CD14-positive monocyte (primary cell): ENCODE results near the gene DCHS1. TPM values are rescaled to one million over a fixed set of nuclear protein-coding genes. Genes with fewer than 3 reads are reported as not detected.

Experiments
- DNase-seq, 3 donors: peaks; one replicate each; pipeline ENCODE4 v3.0.0-alpha.2; 2011 to 2022
- H2AFZ ChIP-seq: 2 replicates; pipeline ENCODE4 v1.6.0; 2012; ENCODE audit warnings: mild to moderate bottlenecking, low read depth, low read length, inconsistent platforms; ENCODE audit not compliant: insufficient read depth, poor library complexity, severe bottlenecking
- H3K27ac ChIP-seq, 2 donors: 1 replicate in 1 of 2; 2 replicates in 1 of 2; pipeline ENCODE4 v1.5.1; 2012 to 2013; ENCODE audit warnings: low read length in 2 of 2, control low read depth in 1 of 2, inconsistent platforms in 1 of 2, low read depth in 1 of 2, mild to moderate bottlenecking in 1 of 2
- H3K27me3 ChIP-seq, 2 donors: one replicate each; pipeline versions ENCODE4 v1.6.0 to v1.6.1; 2011 to 2013; ENCODE audit warnings: low read length in 2 of 2; ENCODE audit not compliant: control insufficient read depth in 2 of 2, insufficient read depth in 2 of 2
- H3K36me3 ChIP-seq, 2 donors: replicated peaks in 1 of 2; 1 replicate in 1 of 2; 2 replicates in 1 of 2; pipeline versions ENCODE4 v1.5.1 to v1.6.1; 2012 to 2013; ENCODE audit warnings: low read length in 2 of 2, control low read depth in 1 of 2, inconsistent platforms in 1 of 2, mild to moderate bottlenecking in 1 of 2; ENCODE audit not compliant: insufficient read depth in 2 of 2, control insufficient read depth in 1 of 2
- H3K4me1 ChIP-seq, 2 donors: 1 replicate in 1 of 2; 2 replicates in 1 of 2; pipeline versions ENCODE4 v1.5.1 to v1.6.1; 2012 to 2013; ENCODE audit warnings: low read length in 2 of 2, control low read depth in 1 of 2, inconsistent platforms in 1 of 2, mild to moderate bottlenecking in 1 of 2, moderate library complexity in 1 of 2; ENCODE audit not compliant: insufficient read depth in 2 of 2, control insufficient read depth in 1 of 2
- H3K4me2 ChIP-seq: replicated peaks from 2 replicates; pipeline ENCODE3; 2012; ENCODE audit warnings: low read length, moderate library complexity, mild to moderate bottlenecking; ENCODE audit not compliant: poor library complexity, severe bottlenecking; ENCODE audit errors: extremely low read depth
- H3K4me3 ChIP-seq, 3 experiments: fragments of 200-600 bp in 1 of 3; sonication (generic) in 1 of 3; replicated peaks in 1 of 3; 1 replicate in 2 of 3; 2 replicates in 1 of 3; pipeline ENCODE4 v1.5.1; 2011 to 2013; ENCODE audit warnings: low read length in 3 of 3, mild to moderate bottlenecking in 3 of 3, control low read depth in 2 of 3, low read depth in 2 of 3, inconsistent platforms in 1 of 3, moderate library complexity in 1 of 3
- H3K79me2 ChIP-seq: 2 replicates; pipeline ENCODE4 v1.6.0; 2012; ENCODE audit warnings: mild to moderate bottlenecking, control low read depth, inconsistent platforms, low read length, moderate library complexity; ENCODE audit not compliant: insufficient read depth
- H3K9ac ChIP-seq: 2 replicates; pipeline ENCODE4 v1.6.0; 2017; ENCODE audit warnings: low read length, mild to moderate bottlenecking; ENCODE audit not compliant: insufficient read depth, poor library complexity, severe bottlenecking
- H3K9me3 ChIP-seq, 2 donors: replicated peaks in 1 of 2; 1 replicate in 1 of 2; 2 replicates in 1 of 2; pipeline versions ENCODE4 v1.5.1 to v1.6.1; 2012 to 2013; ENCODE audit warnings: low read length in 2 of 2, control low read depth in 1 of 2; ENCODE audit not compliant: control insufficient read depth in 1 of 2, insufficient read depth in 1 of 2
- H4K20me1 ChIP-seq: 2 replicates; pipeline ENCODE4 v1.6.0; 2012; ENCODE audit warnings: mild to moderate bottlenecking, low read length, control low read depth, moderate library complexity; ENCODE audit not compliant: insufficient read depth
- H3K27ac Mint-ChIP-seq, 7 donors: one replicate each; pipeline ENCODE4 v1.8.0; 2020; ENCODE audit warnings: mild to moderate bottlenecking in 7 of 7, mixed read lengths in 7 of 7, moderate library complexity in 6 of 7, inconsistent platforms in 2 of 7
- H3K27me3 Mint-ChIP-seq, 3 donors: one replicate each; pipeline ENCODE4 v1.8.0; 2021 to 2022; ENCODE audit warnings: low read depth in 3 of 3, mild to moderate bottlenecking in 3 of 3, mixed read lengths in 3 of 3, moderate library complexity in 3 of 3, inconsistent platforms in 1 of 3
- H3K36me3 Mint-ChIP-seq, 2 donors: one replicate each; pipeline ENCODE4 v1.8.0; 2020; ENCODE audit warnings: mixed read lengths in 2 of 2, inconsistent platforms in 1 of 2, mild to moderate bottlenecking in 1 of 2
- H3K4me1 Mint-ChIP-seq: one replicate; pipeline ENCODE4 v1.8.0; 2020; ENCODE audit warnings: mild to moderate bottlenecking, mixed read lengths
- H3K4me3 Mint-ChIP-seq, 2 donors: one replicate each; pipeline ENCODE4 v1.8.0; 2020; ENCODE audit warnings: mild to moderate bottlenecking in 2 of 2, mixed read lengths in 2 of 2, moderate library complexity in 1 of 2
- H3K9me3 Mint-ChIP-seq, 7 donors: one replicate each; pipeline ENCODE4 v1.8.0; 2020 to 2022; ENCODE audit warnings: mixed read lengths in 7 of 7, mild to moderate bottlenecking in 6 of 7, moderate library complexity in 6 of 7, inconsistent platforms in 2 of 7
- CTCF ChIP-seq: fragments of 200-600 bp; IDR thresholded peaks from one replicate; pipeline ENCODE4 v1.8.0; 2022; ENCODE audit warnings: antibody characterized with exemption, mild to moderate bottlenecking
- WGBS: methylation state at CpG from one replicate; pipeline ENCODE4 v1.1.5; 2013; ENCODE audit warnings: missing lambda C conversion rate; ENCODE audit not compliant: insufficient coverage; 5-methylcytosine and 5-hydroxymethylcytosine counted together
- intact Hi-C, 2 donors: fragments of 100-400 bp; cut with micrococcal nuclease; formaldehyde crosslinking; loops; one replicate each; pipeline versions ENCODE4 v1.15.0 to v1.15.1; 2023
- polyA plus RNA-seq, 3 donors: library from polyadenylated mRNA; depleted of rRNA in 1 of 3; unstranded in 2 of 3; stranded (reverse) in 1 of 3; fragments of 300-500 nt in 2 of 3; fragments of >200 nt in 1 of 3; fragmentation: Illumina TruSeq in 2 of 3; gene quantifications; 1 replicate in 2 of 3; 2 replicates in 1 of 3; pipeline ENCODE4 v1.2.3, GENCODE V29; 2012 to 2021

Gene DCHS1
- polyA plus RNA-seq, 3 donors = 0.01 to 0.88 (median 0.02) TPM

GRCh38 chr11:6598555-6598954 lies 57.1 kb downstream of the DCHS1 start:
- H3K27ac Mint-ChIP-seq = peak overlapping the region in 1 of 7 donors; percentile 12
- WGBS = 97% methylated on average over 3 of the region's 3 CpGs
- Histone ChIP-seq H3K27me3 (no peaks in the 10 kb centered on the region), H4K20me1 (peaks cover 36% of the 10 kb centered on the region), H3K27ac (no peak overlapping the region), H3K4me3 (no peak overlapping the region), H3K9me3 (no peaks in the 10 kb centered on the region), H3K4me2 (no peak overlapping the region), H3K79me2 (peaks cover 53% of the 10 kb centered on the region), H2AFZ (no peak overlapping the region), H3K36me3 (peaks cover 69 to 81% of the 10 kb centered on the region in 2 donors), H3K4me1 (peaks cover 15 to 18% of the 10 kb centered on the region in 2 donors), H3K9ac (no peak overlapping the region)
- DNase-seq = peak in 1 of 3 donors; percentile 2
- H3K4me3 Mint-ChIP-seq = no peak overlapping the region
- peaks cover 0 to 2% (median 2%) of the 10 kb centered on the region in 3 donors for H3K27me3 Mint-ChIP-seq
- peaks cover 2% of the 10 kb centered on the region for H3K4me1 Mint-ChIP-seq
- no peak for TF ChIP-seq CTCF
- peaks cover 0 to 1% (median 0%) of the 10 kb centered on the region in 7 donors for H3K9me3 Mint-ChIP-seq
- H3K36me3 Mint-ChIP-seq = peaks cover 65 to 78% of the 10 kb centered on the region in 2 donors
- intact Hi-C loops = no loop called here

DNA sequence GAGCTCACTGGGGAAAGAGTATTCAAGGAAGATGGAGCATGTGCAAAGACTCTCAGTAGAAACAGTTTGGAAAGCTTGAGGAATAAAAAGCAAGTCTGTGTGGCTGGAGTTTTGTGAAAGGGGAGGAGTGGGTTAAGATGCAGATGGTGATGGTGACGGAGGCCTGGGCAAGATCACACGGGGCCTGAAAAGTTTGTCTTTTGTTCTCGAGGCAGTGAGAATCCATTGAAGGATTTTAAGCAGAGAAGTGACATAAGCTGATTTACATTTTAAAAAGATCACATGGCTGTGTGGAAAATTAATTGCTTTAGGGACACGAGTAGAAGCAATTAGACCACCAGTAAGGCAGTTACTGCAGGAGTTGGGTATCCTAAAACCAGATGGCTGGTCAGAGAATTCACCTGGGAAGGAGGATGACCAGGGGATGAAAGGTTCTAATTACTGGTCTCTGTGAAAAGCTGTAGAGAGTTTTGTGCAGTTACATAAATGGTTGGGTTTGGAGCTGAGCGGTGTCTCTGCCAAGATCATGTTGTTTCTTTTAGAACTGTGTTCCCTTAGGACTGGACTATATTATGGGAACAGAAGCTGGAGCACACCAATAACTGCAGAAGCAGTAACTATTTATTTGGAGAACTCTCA lies 59.3 kb downstream of the DCHS1 start:
- WGBS = 98% methylated on average over 5 of the region's 5 CpGs
- H3K27me3 Mint-ChIP-seq = peaks cover 0 to 2% (median 2%) of the 10 kb centered on the region in 3 donors

More for the DNA sequence above, 59.3 kb downstream of the DCHS1 start:
- H3K4me1 Mint-ChIP-seq = peaks cover 2% of the 10 kb centered on the region
- no peaks in the 10 kb centered on the region for H3K9me3 ChIP-seq
- DNase-seq = no peak
- peaks cover 0 to under 1% of the 10 kb centered on the region in 2 donors for H3K4me1 ChIP-seq
- no peak for TF ChIP-seq CTCF
- intact Hi-C loops = no loop called here
- peaks cover 82 to 99% of the 10 kb centered on the region in 2 donors for H3K36me3 ChIP-seq
- H3K4me3 Mint-ChIP-seq = no peak overlapping the region
- H3K9ac ChIP-seq = no peak overlapping the region
- no peak overlapping the region for H3K4me3 ChIP-seq
- no peaks in the 10 kb centered on the region for H3K9me3 Mint-ChIP-seq
- no peak overlapping the region for H3K27ac ChIP-seq
- H3K27ac Mint-ChIP-seq = no peak overlapping the region
- peaks cover 80 to 92% of the 10 kb centered on the region in 2 donors for H3K36me3 Mint-ChIP-seq
- no peaks in the 10 kb centered on the region for H3K27me3 ChIP-seq
- peaks cover 29% of the 10 kb centered on the region for H4K20me1 ChIP-seq
- H2AFZ ChIP-seq = no peak overlapping the region
- H3K4me2 ChIP-seq = no peak overlapping the region
- H3K79me2 ChIP-seq = peaks cover 31% of the 10 kb centered on the region
